Measurements from ENCODE around the gene KIFAP3.
"Not testable (repeated sequence)": the region's sequence is repeated elsewhere in the genome, so short reads cannot be mapped to it uniquely, and the experiment has no call there.

KIFAP3 gene

GRCh38 chr1:170061676-170062075, 12.8 kb downstream of the KIFAP3 start:
- not testable (repeated sequence) for DNase-seq

GRCh38 chr1:170060015-170060520, 14.4 kb downstream of the KIFAP3 start:
- DNase-seq: not testable (repeated sequence)

GRCh38 chr1:170049176-170049800, 25.2 kb downstream of the KIFAP3 start:
- no peak for DNase-seq

GRCh38 chr1:170048515-170048914, 26.0 kb downstream of the KIFAP3 start:
- DNase-seq: no peak

GRCh38 chr1:170044187-170044586, 30.3 kb downstream of the KIFAP3 start:
- DNase-seq: no peak

GRCh38 chr1:170041423-170042192, 32.9 kb downstream of the KIFAP3 start:
- no peak for DNase-seq

GRCh38 chr1:170032531-170033280, 41.8 kb downstream of the KIFAP3 start:
- no peak for DNase-seq

- no peak for DNase-seq
Observed at GRCh38 chr1:170030212-170030611, 44.3 kb downstream of the KIFAP3 start.

- DNase-seq: no peak
Observed at GRCh38 chr1:170027760-170028159, 46.7 kb downstream of the KIFAP3 start.

GRCh38 chr1:170020859-170021258, 53.6 kb downstream of the KIFAP3 start:
- peak in 1 of 2 donors; percentile 6 for DNase-seq

- no peak for DNase-seq
Observed at GRCh38 chr1:170017478-170017877, 57.0 kb downstream of the KIFAP3 start.

- no peak for DNase-seq
Observed at GRCh38 chr1:170012920-170013319, 61.6 kb downstream of the KIFAP3 start.

- DNase-seq: peak; percentile 4 to 47
Observed at GRCh38 chr1:170010443-170010842, 64.1 kb downstream of the KIFAP3 start.

- no peak for DNase-seq
Observed at GRCh38 chr1:170009551-170009950, 64.9 kb downstream of the KIFAP3 start.

- not testable (repeated sequence) for DNase-seq
Observed at GRCh38 chr1:170008745-170009144, 65.8 kb downstream of the KIFAP3 start.

GRCh38 chr1:170003270-170003835, 71.1 kb downstream of the KIFAP3 start:
- not testable (repeated sequence) for DNase-seq

GRCh38 chr1:170001266-170001665, 73.2 kb downstream of the KIFAP3 start:
- DNase-seq: no peak

- no peak for DNase-seq
Observed at GRCh38 chr1:169999761-170000160, 74.7 kb downstream of the KIFAP3 start.

GRCh38 chr1:169999331-169999741, 75.2 kb downstream of the KIFAP3 start:
- no peak for DNase-seq

GRCh38 chr1:169995993-169996392, 78.5 kb downstream of the KIFAP3 start:
- DNase-seq: no peak

GRCh38 chr1:169989246-169989645, 85.2 kb downstream of the KIFAP3 start:
- DNase-seq: no peak

- DNase-seq: no peak
Observed at GRCh38 chr1:169985757-169986156, 88.7 kb downstream of the KIFAP3 start.

- DNase-seq: no peak
Observed at GRCh38 chr1:169974067-169974466, 100.4 kb downstream of the KIFAP3 start.
